HepG2 (cell line): ENCODE results near the gene CAMK2D. TPM values are rescaled to one million over a fixed set of nuclear protein-coding genes. Genes with fewer than 3 reads are reported as not detected.

Source experiments
- ATAC-seq: fragments of 200-7000 bp; cut with Tn5 transposase; 3 replicates; pipeline ENCODE4 v1.9.1; 2020; ENCODE audit warnings: mild to moderate bottlenecking, moderate library complexity
- BruUV-seq: library from RNA; stranded (reverse); fragments of 400-500 nt; replicated peaks from 2 replicates; lab custom pipeline; 2021; lab: Mats Ljungman, UMichigan
- CTCF ChIA-PET: fragments of 300-600 bp; formaldehyde crosslinking; extraction: SDS; loops from one replicate; lab custom pipeline; 2021; ENCODE audit warnings: low total read pairs, inconsistent platforms, low intra/inter-chr PET ratio; lab: Yijun Ruan, JAX
- POLR2A ChIA-PET: fragments of 350-600 bp; sonication (Branson Sonifier 250); formaldehyde crosslinking; loops from one replicate; lab custom pipeline; 2020; ENCODE audit warnings: antibody characterized with exemption, inconsistent platforms; lab: Yijun Ruan, JAX
- DNase-seq: peaks from one replicate; pipeline ENCODE4 v3.0.0-alpha.2; 2015; ENCODE audit warnings: low spot score
- FAIRE-seq: peaks from 3 replicates; lab custom pipeline; 2011; peaks lifted over from hg19 to GRCh38; lab: Jason Lieb, UNC
- H2AFZ ChIP-seq: one replicate; pipeline ENCODE4 v1.6.1; 2011; ENCODE audit warnings: low read length, inconsistent platforms
- H3K27ac ChIP-seq: fragments of 300-600 bp; 3 replicates; pipeline ENCODE4 v1.8.0; 2011; ENCODE audit warnings: mixed run types, mild to moderate bottlenecking, mixed read lengths, low read length, inconsistent platforms; ENCODE audit not compliant: insufficient read depth; ENCODE audit errors: extremely low read length
- H3K27me3 ChIP-seq, 2 experiments: fragments of 200-600 bp in 1 of 2; 2 replicates in 1 of 2; 3 replicates in 1 of 2; pipeline versions ENCODE4 v1.6.0 to v1.8.0; 2011; ENCODE audit warnings: low read length in 2 of 2, mild to moderate bottlenecking in 2 of 2, moderate library complexity in 2 of 2, inconsistent platforms in 1 of 2; ENCODE audit not compliant: insufficient read depth in 2 of 2, control insufficient read depth in 1 of 2
- H3K36me3 ChIP-seq, 2 experiments: fragments of 200-600 bp in 1 of 2; replicated peaks in 1 of 2; 2 replicates in 1 of 2; 3 replicates in 1 of 2; pipeline versions ENCODE4 v1.5.1 to v1.8.0; 2011; ENCODE audit warnings: low read length in 2 of 2, inconsistent platforms in 1 of 2; ENCODE audit not compliant: insufficient read depth in 2 of 2, control insufficient read depth in 1 of 2
- H3K4me1 ChIP-seq: 2 replicates; pipeline ENCODE4 v1.5.1; 2012; ENCODE audit warnings: low read length, inconsistent platforms; ENCODE audit not compliant: insufficient read depth
- H3K4me2 ChIP-seq: 2 replicates; pipeline ENCODE4 v1.6.0; 2011; ENCODE audit warnings: low read depth, low read length, inconsistent platforms
- H3K4me3 ChIP-seq, 3 experiments: fragments of 200-600 bp in 1 of 3; sonication (generic), shearing (Covaris generic) in 1 of 3; replicated peaks in 1 of 3; 2 replicates each; pipeline ENCODE4 v1.5.1; 2011 to 2016; ENCODE audit warnings: low read length in 3 of 3, inconsistent platforms in 2 of 3, low read depth in 2 of 3, mild to moderate bottlenecking in 2 of 3, control low read depth in 1 of 3, mixed read lengths in 1 of 3; ENCODE audit not compliant: insufficient read depth in 1 of 3
- H3K79me2 ChIP-seq: one replicate; pipeline ENCODE4 v1.6.1; 2011; ENCODE audit warnings: low read length, inconsistent platforms; ENCODE audit not compliant: insufficient read depth
- H3K9ac ChIP-seq: 2 replicates; pipeline ENCODE4 v1.6.0; 2011; ENCODE audit warnings: mild to moderate bottlenecking, low read depth, low read length, inconsistent platforms; ENCODE audit not compliant: insufficient read depth
- H3K9me3 ChIP-seq: 2 replicates; pipeline ENCODE4 v1.5.1; 2012; ENCODE audit warnings: mild to moderate bottlenecking, low read length
- H4K20me1 ChIP-seq: 2 replicates; pipeline ENCODE4 v1.6.0; 2011; ENCODE audit warnings: inconsistent platforms, mild to moderate bottlenecking, low read length, moderate library complexity; ENCODE audit not compliant: insufficient read depth
- DMAP1 ChIP-seq: IDR thresholded peaks from 2 replicates; pipeline ENCODE4 v1.6.1; 2016
- HHEX ChIP-seq: IDR thresholded peaks from 2 replicates; pipeline ENCODE4 v1.6.1; 2016; ENCODE audit warnings: control low read depth
- HIVEP1 ChIP-seq: sonication (generic); formaldehyde crosslinking; IDR thresholded peaks from 2 replicates; pipeline ENCODE4 v1.4.0; 2020; ENCODE audit warnings: mild to moderate bottlenecking, missing genetic modification reagents
- HNRNPUL1 ChIP-seq: fragments of 200-400 bp; formaldehyde crosslinking; IDR thresholded peaks from 2 replicates; pipeline ENCODE4 v1.6.1; 2017; ENCODE audit warnings: low read depth, mild to moderate bottlenecking, low read length, moderate library complexity
- MTA1 ChIP-seq: sonication (generic); formaldehyde crosslinking; IDR thresholded peaks from 2 replicates; pipeline ENCODE4 v1.4.0; 2020; ENCODE audit warnings: missing genetic modification reagents, mild to moderate bottlenecking, borderline replicate concordance
- MXD4 ChIP-seq: IDR thresholded peaks from 2 replicates; pipeline ENCODE4 v1.6.1; 2016; ENCODE audit warnings: mild to moderate bottlenecking, missing biosample characterization, missing genetic modification reagents
- NR2F6 ChIP-seq, 2 experiments: IDR thresholded peaks; 2 replicates each; pipeline ENCODE4 v1.6.1; 2016; ENCODE audit warnings: antibody characterized with exemption in 1 of 2, mild to moderate bottlenecking in 1 of 2
- STAG1 ChIP-seq: sonication (generic); formaldehyde crosslinking; IDR thresholded peaks from 2 replicates; pipeline ENCODE4 v1.4.0; 2020; ENCODE audit warnings: missing genetic modification reagents
- ZNF879 ChIP-seq: sonication (generic); formaldehyde crosslinking; IDR thresholded peaks from 2 replicates; pipeline ENCODE4 v1.8.1; 2023; ENCODE audit warnings: missing genetic modification reagents
- WGBS: methylation state at CpG from one replicate; pipeline ENCODE4 v1.1.6; 2017; ENCODE audit warnings: low lambda C conversion rate; 5-methylcytosine and 5-hydroxymethylcytosine counted together
- in situ Hi-C: cut with HindIII; loops from 2 replicates; pipeline ENCODE4 v1.10.0; 2017; ENCODE audit warnings: low pct_unique_long_range_greater_than_20kb; ENCODE audit not compliant: extremely low pct_ligation_motif_present
- intact Hi-C: fragments of 100-400 bp; cut with micrococcal nuclease; formaldehyde crosslinking; loops from one replicate; pipeline ENCODE4 v1.10.0; 2022; ENCODE audit not compliant: unreplicated experiment
- polyA plus RNA-seq, 8 experiments: library from polyadenylated mRNA; depleted of rRNA in 3 of 8; stranded (reverse) in 7 of 8; unstranded in 1 of 8; fragments of >200 nt; fragmentation: Illumina TruSeq in 4 of 8; extraction: Trizol in 4 of 8; gene quantifications; 2 replicates each; pipeline versions ENCODE4 v1.2.1 to v1.2.3, GENCODE V29; 2011 to 2016; ENCODE audit warnings: low read depth in 4 of 8, missing spikeins in 1 of 8, mixed read lengths in 1 of 8; ENCODE audit not compliant: insufficient read depth in 1 of 8
- total RNA-seq, 5 experiments: library from RNA; depleted of rRNA; stranded (reverse); fragments of >200 nt; fragmentation: Illumina TruSeq; extraction: Trizol; gene quantifications; 2 replicates each; pipeline ENCODE4 v1.2.3, GENCODE V29; 2016; ENCODE audit warnings: low read depth in 1 of 5
- TF ChIP-seq, protein P1 (sequence below): sonication (generic); formaldehyde crosslinking; IDR thresholded peaks from 2 replicates; pipeline ENCODE4 v1.4.0; 2020; ENCODE audit warnings: mild to moderate bottlenecking, low read depth, missing genetic modification reagents
- TF ChIP-seq, protein P2 (sequence below): sonication (generic); formaldehyde crosslinking; IDR thresholded peaks from 2 replicates; pipeline ENCODE4 v1.4.0; 2020; ENCODE audit warnings: missing genetic modification reagents, mild to moderate bottlenecking, borderline replicate concordance
- TF ChIP-seq, protein P3 (sequence below): sonication (generic); formaldehyde crosslinking; conservative IDR thresholded peaks from 2 replicates; pipeline ENCODE4 v1.4.0; 2020; ENCODE audit warnings: missing genetic modification reagents
- TF ChIP-seq, protein P4 (sequence below): sonication (generic); formaldehyde crosslinking; IDR thresholded peaks from 2 replicates; pipeline ENCODE4 v1.4.0; 2020; ENCODE audit warnings: missing genetic modification reagents

CAMK2D gene
- total and polyA plus RNA-seq, 2 of the 13 experiments (the other 11 are each of a cell fraction or from before 2014, with no cell fraction given), result 18.0 to 65.4 TPM

DNA sequence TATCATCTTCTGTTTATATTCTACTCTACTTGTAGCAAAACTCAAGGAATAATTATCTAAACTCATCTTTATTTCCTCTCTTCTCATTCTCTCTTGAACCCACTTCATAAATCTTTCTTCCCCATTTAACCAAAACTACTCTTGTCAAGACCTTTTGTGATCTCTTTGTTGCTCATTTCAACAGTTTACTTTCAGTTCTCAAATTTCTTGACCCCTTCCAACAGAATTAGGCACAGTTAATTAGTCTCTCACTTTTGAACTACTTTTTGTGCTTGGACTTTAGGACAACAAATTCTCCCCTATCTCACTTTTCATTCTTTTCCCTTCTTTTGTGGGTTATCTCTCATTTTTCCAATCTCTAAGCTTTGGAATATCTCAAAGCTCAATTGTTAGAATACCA, 27.4 kb upstream of the CAMK2D start:
- no peaks in the 10 kb centered on the region for H4K20me1 ChIP-seq
- no peak overlapping the region for H2AFZ ChIP-seq
- H3K36me3 ChIP-seq, result no peaks in the 10 kb centered on the region
- CTCF ChIA-PET, result no interaction called here
- H3K4me2 ChIP-seq, result no peak overlapping the region
- H3K4me3 ChIP-seq, result no peak overlapping the region
- no peaks in the 10 kb centered on the region for H3K79me2 ChIP-seq
- H3K9ac ChIP-seq, result no peak overlapping the region
- H3K4me1 ChIP-seq, result peaks cover 16% of the 10 kb centered on the region
- POLR2A ChIA-PET, result no interaction called here
- DNase-seq, result no peak
- H3K27ac ChIP-seq, result no peak overlapping the region
- TF ChIP-seq HHEX (CRISPR knock-in tag) (no peak), MXD4 (no peak)
- in situ Hi-C loops (no loop called here), intact Hi-C loops (no loop called here)
- H3K9me3 ChIP-seq, result no peaks in the 10 kb centered on the region
- BruUV-seq, result no TSS peak
- H3K27me3 ChIP-seq, result no peaks in the 10 kb centered on the region
- no peak for FAIRE-seq
- ATAC-seq, result no peak

DNA sequence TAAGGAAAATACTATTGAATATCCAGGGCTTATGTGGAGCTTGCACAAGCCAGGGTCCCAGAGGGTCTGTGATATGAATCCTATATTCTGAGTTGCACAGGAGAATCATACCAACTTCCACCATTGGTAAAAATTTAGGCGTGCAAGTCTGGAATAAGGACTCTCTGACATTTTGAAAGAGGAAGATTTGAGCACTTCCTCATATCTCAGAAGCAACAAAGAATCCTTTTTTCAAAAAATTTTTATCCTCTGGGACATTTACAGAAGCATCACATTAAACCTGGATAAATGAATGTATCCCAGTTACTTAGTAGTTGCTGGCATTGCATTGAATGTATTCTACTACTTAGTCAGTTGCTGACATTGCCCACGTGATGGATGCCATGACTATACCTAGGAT, 24.2 kb upstream of the CAMK2D start:
- H3K36me3 ChIP-seq, result no peaks in the 10 kb centered on the region
- TF ChIP-seq, protein P1, sequence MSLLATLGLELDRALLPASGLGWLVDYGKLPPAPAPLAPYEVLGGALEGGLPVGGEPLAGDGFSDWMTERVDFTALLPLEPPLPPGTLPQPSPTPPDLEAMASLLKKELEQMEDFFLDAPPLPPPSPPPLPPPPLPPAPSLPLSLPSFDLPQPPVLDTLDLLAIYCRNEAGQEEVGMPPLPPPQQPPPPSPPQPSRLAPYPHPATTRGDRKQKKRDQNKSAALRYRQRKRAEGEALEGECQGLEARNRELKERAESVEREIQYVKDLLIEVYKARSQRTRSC (CRISPR knock-in tag), result no peak
- TF ChIP-seq HNRNPUL1 (no peak), STAG1 (no peak), HIVEP1 (CRISPR knock-in tag) (no peak), NR2F6 (IDR thresholded peaks at IDR 0.05) (no peak), NR2F6 (CRISPR knock-in tag; IDR thresholded peaks at IDR 0.05) (no peak), MTA1 (CRISPR knock-in tag) (no peak), DMAP1 (CRISPR knock-in tag) (no peak), ZNF879 (CRISPR knock-in tag) (no peak)
- TF ChIP-seq, protein P2, sequence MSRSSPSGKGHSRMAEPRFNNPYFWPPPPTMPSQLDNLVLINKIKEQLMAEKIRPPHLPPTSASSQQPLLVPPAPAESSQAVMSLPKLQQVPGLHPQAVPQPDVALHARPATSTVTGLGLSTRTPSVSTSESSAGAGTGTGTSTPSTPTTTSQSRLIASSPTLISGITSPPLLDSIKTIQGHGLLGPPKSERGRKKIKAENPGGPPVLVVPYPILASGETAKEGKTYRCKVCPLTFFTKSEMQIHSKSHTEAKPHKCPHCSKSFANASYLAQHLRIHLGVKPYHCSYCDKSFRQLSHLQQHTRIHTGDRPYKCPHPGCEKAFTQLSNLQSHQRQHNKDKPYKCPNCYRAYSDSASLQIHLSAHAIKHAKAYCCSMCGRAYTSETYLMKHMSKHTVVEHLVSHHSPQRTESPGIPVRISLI (CRISPR knock-in tag), result no peak
- TF ChIP-seq, protein P3, sequence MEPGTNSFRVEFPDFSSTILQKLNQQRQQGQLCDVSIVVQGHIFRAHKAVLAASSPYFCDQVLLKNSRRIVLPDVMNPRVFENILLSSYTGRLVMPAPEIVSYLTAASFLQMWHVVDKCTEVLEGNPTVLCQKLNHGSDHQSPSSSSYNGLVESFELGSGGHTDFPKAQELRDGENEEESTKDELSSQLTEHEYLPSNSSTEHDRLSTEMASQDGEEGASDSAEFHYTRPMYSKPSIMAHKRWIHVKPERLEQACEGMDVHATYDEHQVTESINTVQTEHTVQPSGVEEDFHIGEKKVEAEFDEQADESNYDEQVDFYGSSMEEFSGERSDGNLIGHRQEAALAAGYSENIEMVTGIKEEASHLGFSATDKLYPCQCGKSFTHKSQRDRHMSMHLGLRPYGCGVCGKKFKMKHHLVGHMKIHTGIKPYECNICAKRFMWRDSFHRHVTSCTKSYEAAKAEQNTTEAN, result no peak
- TF ChIP-seq, protein P4, sequence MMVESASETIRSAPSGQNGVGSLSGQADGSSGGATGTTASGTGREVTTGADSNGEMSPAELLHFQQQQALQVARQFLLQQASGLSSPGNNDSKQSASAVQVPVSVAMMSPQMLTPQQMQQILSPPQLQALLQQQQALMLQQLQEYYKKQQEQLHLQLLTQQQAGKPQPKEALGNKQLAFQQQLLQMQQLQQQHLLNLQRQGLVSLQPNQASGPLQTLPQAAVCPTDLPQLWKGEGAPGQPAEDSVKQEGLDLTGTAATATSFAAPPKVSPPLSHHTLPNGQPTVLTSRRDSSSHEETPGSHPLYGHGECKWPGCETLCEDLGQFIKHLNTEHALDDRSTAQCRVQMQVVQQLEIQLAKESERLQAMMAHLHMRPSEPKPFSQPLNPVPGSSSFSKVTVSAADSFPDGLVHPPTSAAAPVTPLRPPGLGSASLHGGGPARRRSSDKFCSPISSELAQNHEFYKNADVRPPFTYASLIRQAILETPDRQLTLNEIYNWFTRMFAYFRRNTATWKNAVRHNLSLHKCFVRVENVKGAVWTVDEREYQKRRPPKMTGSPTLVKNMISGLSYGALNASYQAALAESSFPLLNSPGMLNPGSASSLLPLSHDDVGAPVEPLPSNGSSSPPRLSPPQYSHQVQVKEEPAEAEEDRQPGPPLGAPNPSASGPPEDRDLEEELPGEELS (CRISPR knock-in tag), result no peak
- TF ChIP-seq, all 625 proteins: peak for 0
- no TSS peak for BruUV-seq
- Histone ChIP-seq H3K27me3 (no peaks in the 10 kb centered on the region), H2AFZ (no peak overlapping the region), H3K27ac (no peak overlapping the region), H3K9me3 (no peaks in the 10 kb centered on the region), H3K4me1 (peaks cover 18% of the 10 kb centered on the region), H3K4me3 (no peak overlapping the region), H3K79me2 (no peaks in the 10 kb centered on the region), H4K20me1 (no peaks in the 10 kb centered on the region), H3K9ac (no peak overlapping the region), H3K4me2 (no peak overlapping the region)
- FAIRE-seq (no peak), DNase-seq (no peak), ATAC-seq (no peak)
- ChIA-PET CTCF (no interaction called here), POLR2A (no interaction called here)
- 87% methylated on average over 2 of the region's 2 CpGs for WGBS
- intact Hi-C loops, result no loop called here
- in situ Hi-C loops, result no loop called here
